DOHH2 (cell line): Measurements from ENCODE around the gene B4GALT5.

ENCODE experiments used
- H3F3A ChIP-seq: fragments of 200-600 bp; sonication (generic), shearing (Covaris generic); 2 replicates; pipeline ENCODE4 v1.6.0; 2016; ENCODE audit warnings: antibody characterized with exemption, mild to moderate bottlenecking; ENCODE audit not compliant: control insufficient read depth, insufficient read depth
- H3K27ac ChIP-seq: fragments of 200-600 bp; sonication (generic); 2 replicates; pipeline ENCODE4 v1.5.1; 2014; ENCODE audit warnings: low read depth, mild to moderate bottlenecking, low read length, moderate library complexity
- H3K27me3 ChIP-seq: fragments of 200-600 bp; sonication (generic); 2 replicates; pipeline ENCODE4 v1.6.1; 2014; ENCODE audit warnings: mild to moderate bottlenecking, low read length, mixed read lengths; ENCODE audit not compliant: control insufficient read depth
- H3K36me3 ChIP-seq: fragments of 200-600 bp; sonication (generic); 2 replicates; pipeline ENCODE4 v1.6.1; 2014; ENCODE audit warnings: mild to moderate bottlenecking, low read length, moderate library complexity, mixed read lengths; ENCODE audit not compliant: control insufficient read depth
- H3K4me1 ChIP-seq: fragments of 200-600 bp; sonication (generic); 2 replicates; pipeline ENCODE4 v1.6.1; 2014; ENCODE audit warnings: mild to moderate bottlenecking, low read length, mixed read lengths; ENCODE audit not compliant: control insufficient read depth
- H3K4me2 ChIP-seq: fragments of 200-600 bp; sonication (generic); 2 replicates; pipeline ENCODE4 v1.6.0; 2014; ENCODE audit warnings: mild to moderate bottlenecking, low read length, moderate library complexity
- H3K4me3 ChIP-seq: fragments of 200-600 bp; sonication (generic); 2 replicates; pipeline ENCODE4 v1.5.1; 2014; ENCODE audit warnings: mild to moderate bottlenecking, low read length, mixed read lengths
- H3K79me2 ChIP-seq: fragments of 200-600 bp; sonication (generic); 2 replicates; pipeline ENCODE4 v1.6.1; 2014; ENCODE audit warnings: mild to moderate bottlenecking, low read length, mixed read lengths; ENCODE audit not compliant: control insufficient read depth
- H3K9me2 ChIP-seq: fragments of 200-600 bp; sonication (generic); replicated peaks from 2 replicates; pipeline ENCODE4 v1.6.1; 2014; ENCODE audit warnings: mild to moderate bottlenecking, low read length, mixed read lengths; ENCODE audit not compliant: control insufficient read depth
- H3K9me3 ChIP-seq: fragments of 200-600 bp; sonication (generic); 2 replicates; pipeline ENCODE4 v1.6.1; 2014; ENCODE audit warnings: antibody characterized with exemption, low read length, mixed read lengths; ENCODE audit not compliant: control insufficient read depth, insufficient read depth
- H4K20me1 ChIP-seq: fragments of 200-600 bp; sonication (generic); 2 replicates; pipeline ENCODE4 v1.6.0; 2014; ENCODE audit warnings: low read depth, mild to moderate bottlenecking, antibody characterized with exemption, low read length, moderate library complexity; ENCODE audit not compliant: control insufficient read depth, insufficient read depth
- CTCF ChIP-seq: fragments of 200-600 bp; sonication (generic); IDR thresholded peaks from one replicate; pipeline ENCODE4 v1.5.1; 2014; ENCODE audit warnings: antibody characterized with exemption, mild to moderate bottlenecking, low read depth, low read length; ENCODE audit not compliant: poor library complexity, severe bottlenecking
- EZH2phosphoT487 ChIP-seq: fragments of 200-600 bp; sonication (generic); IDR thresholded peaks from 2 replicates; pipeline ENCODE4 v1.6.1; 2017; ENCODE audit warnings: borderline replicate concordance, mild to moderate bottlenecking, antibody characterized with exemption, low read length, moderate library complexity, mixed read lengths

Gene B4GALT5

GRCh38 chr20:49665796-49666195 is 47.9 kb downstream of the B4GALT5 start:
- H3K4me1 ChIP-seq = peaks cover 45% of the 10 kb centered on the region
- no peaks in the 10 kb centered on the region for H3K27me3 ChIP-seq
- peaks cover 20% of the 10 kb centered on the region; the same call in 1 of the 2 replicates for H4K20me1 ChIP-seq
- H3K4me3 ChIP-seq = no peak overlapping the region
- TF ChIP-seq EZH2phosphoT487 (no peak), CTCF (no peak)
- H3K9me2 ChIP-seq = no peaks in the 10 kb centered on the region
- H3K36me3 ChIP-seq = no peaks in the 10 kb centered on the region; the same call in 1 of the 2 replicates
- no peaks in the 10 kb centered on the region; the same call in 1 of the 2 replicates for H3F3A ChIP-seq
- H3K79me2 ChIP-seq = peaks cover 96% of the 10 kb centered on the region
- H3K9me3 ChIP-seq = no peaks in the 10 kb centered on the region
- no peak overlapping the region for H3K4me2 ChIP-seq
- no peak overlapping the region for H3K27ac ChIP-seq

GRCh38 chr20:49664612-49665313 is 48.9 kb downstream of the B4GALT5 start:
- Histone ChIP-seq H3K36me3 (no peaks in the 10 kb centered on the region; the same call in 1 of the 2 replicates), H3F3A (no peaks in the 10 kb centered on the region; the same call in 1 of the 2 replicates), H3K27ac (no peak overlapping the region), H3K4me3 (no peak overlapping the region), H3K27me3 (no peaks in the 10 kb centered on the region), H3K4me1 (peaks cover 45% of the 10 kb centered on the region), H3K4me2 (no peak overlapping the region), H3K79me2 (peaks cover 96% of the 10 kb centered on the region), H4K20me1 (peaks cover 23% of the 10 kb centered on the region; the same call in 1 of the 2 replicates), H3K9me3 (no peaks in the 10 kb centered on the region), H3K9me2 (no peaks in the 10 kb centered on the region)
- no peak for TF ChIP-seq CTCF
- no peak for TF ChIP-seq EZH2phosphoT487

GRCh38 chr20:49663112-49663511 is 50.6 kb downstream of the B4GALT5 start:
- Histone ChIP-seq H3K79me2 (peaks cover 96% of the 10 kb centered on the region), H3K4me3 (no peak overlapping the region), H3K9me3 (no peaks in the 10 kb centered on the region), H3K4me1 (peaks cover 37% of the 10 kb centered on the region), H3K36me3 (no peaks in the 10 kb centered on the region; the same call in 1 of the 2 replicates), H4K20me1 (peaks cover 20% of the 10 kb centered on the region; the same call in 1 of the 2 replicates), H3K27me3 (no peaks in the 10 kb centered on the region), H3K27ac (no peak overlapping the region), H3K4me2 (no peak overlapping the region), H3F3A (no peaks in the 10 kb centered on the region; the same call in 1 of the 2 replicates), H3K9me2 (no peaks in the 10 kb centered on the region)
- TF ChIP-seq EZH2phosphoT487 (no peak), CTCF (no peak)
